ENCODE measurements around the gene OR4B1.

Gene OR4B1

DNA sequence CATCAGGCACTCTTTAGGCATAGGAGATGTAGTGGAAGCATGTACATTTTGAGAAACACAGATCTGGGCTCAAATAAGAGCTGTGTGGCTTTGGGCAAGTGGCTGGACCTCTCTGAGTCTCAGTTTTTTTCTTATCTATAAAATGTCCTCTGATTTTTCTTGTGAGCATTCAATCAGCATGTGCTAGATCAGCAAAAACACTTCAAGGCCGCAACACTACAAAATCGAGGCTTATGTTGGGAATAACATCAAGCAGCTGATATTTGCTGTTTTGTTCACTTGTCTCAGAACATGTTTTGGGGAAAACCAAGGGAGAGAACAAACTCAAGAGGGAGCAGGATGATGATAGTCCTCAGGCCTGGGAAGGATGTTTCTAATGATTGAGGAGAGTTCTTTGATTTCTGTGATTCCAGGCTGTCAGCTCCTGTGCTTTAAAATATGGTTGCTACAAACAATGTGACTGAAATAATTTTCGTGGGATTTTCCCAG lies 46.9 kb downstream of the OR4B1 start, which contains the start of gene OR4X1:
Gene OR4X1 (plus strand): TSS at position 439 of the 489 bp plus-strand sequence. CDS start 0 bp downstream, at position 439.
- DNase-seq: no peak

Data from T-helper 1 cell (primary cell).